Psoas muscle (tissue), 8 donors: Measurements from ENCODE around the gene BMPR1A. TPM values are rescaled to one million over a fixed set of nuclear protein-coding genes. Genes with fewer than 3 reads are reported as not detected.
A peak's percentile ranks its signal among the peaks of the same experiment; 100 is the strongest.

Experiments
- ATAC-seq, 4 donors: fragments of 200-7000 bp; cut with Tn5 transposase; one replicate each; pipeline ENCODE4 v1.9.1; 2020; ENCODE audit warnings: moderate library complexity in 3 of 4, mild to moderate bottlenecking in 2 of 4
- DNase-seq, 2 donors: peaks; one replicate each; pipeline ENCODE4 v3.0.0-alpha.2; 2020
- H3K27ac ChIP-seq: fragments of 200-600 bp; one replicate; pipeline ENCODE4 v1.8.0; 2022
- H3K27me3 ChIP-seq, 3 donors: fragments of 200-600 bp in 1 of 3; one replicate each; pipeline versions ENCODE4 v1.6.1 to v1.8.0; 2013 to 2022; ENCODE audit warnings: low read length in 2 of 3, mild to moderate bottlenecking in 2 of 3, moderate library complexity in 1 of 3; ENCODE audit not compliant: insufficient read depth in 3 of 3
- H3K36me3 ChIP-seq, 2 donors: fragments of 200-600 bp in 1 of 2; one replicate each; pipeline versions ENCODE4 v1.6.1 to v1.8.0; 2013 to 2022; ENCODE audit warnings: low read depth in 1 of 2, mild to moderate bottlenecking in 1 of 2, moderate library complexity in 1 of 2; ENCODE audit not compliant: insufficient read depth in 1 of 2
- H3K4me1 ChIP-seq: fragments of 200-600 bp; one replicate; pipeline ENCODE4 v1.8.0; 2022
- H3K4me3 ChIP-seq: fragments of 200-600 bp; one replicate; pipeline ENCODE4 v1.8.0; 2022; ENCODE audit warnings: mild to moderate bottlenecking
- H3K9me3 ChIP-seq: fragments of 200-600 bp; one replicate; pipeline ENCODE4 v1.8.0; 2022
- CTCF ChIP-seq: fragments of 200-600 bp; IDR thresholded peaks from one replicate; pipeline ENCODE4 v1.8.0; 2022; ENCODE audit warnings: antibody characterized with exemption
- WGBS, 3 donors: extraction: QIAGEN DNeasy Blood & Tissue Kit; methylation state at CpG; one replicate each; pipeline versions ENCODE4 v1.1.6 to v1.1.7; 2013; 5-methylcytosine and 5-hydroxymethylcytosine counted together
- intact Hi-C, 2 donors: fragments of 100-400 bp; cut with DNase I; formaldehyde crosslinking; loops; one replicate each; pipeline versions ENCODE4 v1.11.0 to v1.14.2; 2022
- polyA plus RNA-seq, 3 donors: library from polyadenylated mRNA; stranded (reverse); fragments of 200-250 nt; gene quantifications; one replicate each; pipeline ENCODE4 v1.2.3, GENCODE V29; 2013
- total RNA-seq, 4 donors: library from RNA; stranded (reverse); fragmentation: NEBNext Ultra II Directional in 2 of 4; extraction: Animal tissue kit (Norgen Biotek cat#: 25700) in 2 of 4; gene quantifications; one replicate each; pipeline versions ENCODE4 v1.2.1 to v1.2.4, GENCODE V29; 2021 to 2023
- donor health status: healthy with polysubstance abuse.
- donor health status: DM: no; HTN: no; CAD: no; lungs with moderate emphysema.
- donor health status: Bipolar disorder and iron deficiency.
- donor health status: healthy.
- donor health status: DM: yes; HTN: yes; CAD: no.
- donor health status: DM: no; HTN: no; CAD: no.
- donor health status: DM: no; HTN: no; CAD: no.
- donor health status: DM: yes; HTN: yes; CAD: no.

BMPR1A gene
- total and polyA plus RNA-seq, 7 donors = 4.6 to 30.0 (median 22.7) TPM

- no peak for DNase-seq
- no peak for ATAC-seq
- intact Hi-C loops = no loop called here
- peak overlapping the region; percentile 92 for H3K27ac ChIP-seq
- peaks cover 39% of the 10 kb centered on the region for H3K4me1 ChIP-seq
- H3K4me3 ChIP-seq = peak overlapping the region; percentile 71
- no peak for TF ChIP-seq CTCF
- H3K27me3 ChIP-seq = no peaks in the 10 kb centered on the region
- H3K9me3 ChIP-seq = no peaks in the 10 kb centered on the region
- no peaks in the 10 kb centered on the region for H3K36me3 ChIP-seq
- WGBS, 3 donors = 28 to 47% (median 42%) methylated on average over 9 of the region's 9 CpGs
Measured at GRCh38 chr10:86968994-86969355, 212.6 kb downstream of the BMPR1A start.

GRCh38 chr10:86969421-86970041 is 213.1 kb downstream of the BMPR1A start:
- DNase-seq (peak; percentile 38 to 74), ATAC-seq (peak in 3 of 4 donors; percentile 21 to 39 (median 33))
- no peak for TF ChIP-seq CTCF
- H3K9me3 ChIP-seq = no peaks in the 10 kb centered on the region
- intact Hi-C loops = loop anchor here (10.0 kb wide), 1 partner anchor 125 kb away; the partner anchor contains the start of genes GLUD1 (in 2 of the 2) and SHLD2 (in 2 of the 2)
- H3K36me3 ChIP-seq = no peaks in the 10 kb centered on the region
- H3K4me3 ChIP-seq = peak overlapping the region; percentile 71
- WGBS, 3 donors = 19 to 44% (median 38%) methylated on average over 8 of the region's 8 CpGs
- no peaks in the 10 kb centered on the region for H3K27me3 ChIP-seq
- peaks cover 39% of the 10 kb centered on the region for H3K4me1 ChIP-seq
- peak overlapping the region; percentile 92 for H3K27ac ChIP-seq

GRCh38 chr10:86970162-86970981 is 214.0 kb downstream of the BMPR1A start:
- peak; percentile 85 to 93 for DNase-seq
- intact Hi-C loops = loop anchor here (10.0 kb wide), 1 partner anchor 124 kb away; the partner anchor contains the start of genes GLUD1 (in 2 of the 2) and SHLD2 (in 2 of the 2)
- Histone ChIP-seq H3K36me3 (no peaks in the 10 kb centered on the region), H3K4me3 (peak overlapping the region; percentile 71), H3K9me3 (no peaks in the 10 kb centered on the region), H3K27me3 (no peaks in the 10 kb centered on the region), H3K27ac (peak overlapping the region; percentile 92), H3K4me1 (peaks cover 39% of the 10 kb centered on the region)
- ATAC-seq = peak; percentile 13 to 45 (median 34)
- no peak for TF ChIP-seq CTCF
- 22 to 26% (median 24%) methylated on average over 27 to 30 of the region's 30 CpGs for WGBS, 3 donors

- intact Hi-C loops = loop anchor here (10.0 kb wide), 1 partner anchor 124 kb away; the partner anchor contains the start of genes GLUD1 (in 2 of the 2) and SHLD2 (in 2 of the 2)
- Histone ChIP-seq H3K9me3 (no peaks in the 10 kb centered on the region), H3K4me3 (peak overlapping the region; percentile 71), H3K27ac (peak overlapping the region; percentile 92), H3K27me3 (no peaks in the 10 kb centered on the region), H3K36me3 (no peaks in the 10 kb centered on the region), H3K4me1 (peaks cover 36% of the 10 kb centered on the region)
- WGBS, 3 donors = 1 to 9% (median 2%) methylated on average over 10 to 20 of the region's 20 CpGs
- TF ChIP-seq CTCF = no peak
- ATAC-seq (peak; percentile 31 to 45 (median 39)), DNase-seq (no peak)
Measured at GRCh38 chr10:86970982-86971231, 214.5 kb downstream of the BMPR1A start.
